T-helper 1 cell treated with Interleukin-12 subunit alpha and Interleukin-12 subunit beta and Interleukin-4 antibody, amounts not matched to agents 30 μg/mL and 1 μg/mL, for 36 hours (primary cell): ENCODE data around the gene HLA-DMB.
A peak's percentile ranks its signal among the peaks of the same experiment; 100 is the strongest.

Experiments
- H3K27ac Mint-ChIP-seq: one replicate; pipeline ENCODE4 v1.8.0; 2021; ENCODE audit warnings: mild to moderate bottlenecking, mixed read lengths
- H3K27me3 Mint-ChIP-seq: one replicate; pipeline ENCODE4 v1.8.0; 2021; ENCODE audit warnings: low read depth, mixed read lengths
- H3K36me3 Mint-ChIP-seq: one replicate; pipeline ENCODE4 v1.8.0; 2021; ENCODE audit warnings: low read depth, mixed read lengths
- H3K4me1 Mint-ChIP-seq: one replicate; pipeline ENCODE4 v1.8.0; 2021; ENCODE audit warnings: low read depth, mixed read lengths
- H3K4me3 Mint-ChIP-seq: one replicate; pipeline ENCODE4 v1.8.0; 2021; ENCODE audit warnings: mild to moderate bottlenecking, moderate library complexity, mixed read lengths
- H3K9me3 Mint-ChIP-seq: one replicate; pipeline ENCODE4 v1.8.0; 2021; ENCODE audit warnings: mixed read lengths

HLA-DMB gene

DNA sequence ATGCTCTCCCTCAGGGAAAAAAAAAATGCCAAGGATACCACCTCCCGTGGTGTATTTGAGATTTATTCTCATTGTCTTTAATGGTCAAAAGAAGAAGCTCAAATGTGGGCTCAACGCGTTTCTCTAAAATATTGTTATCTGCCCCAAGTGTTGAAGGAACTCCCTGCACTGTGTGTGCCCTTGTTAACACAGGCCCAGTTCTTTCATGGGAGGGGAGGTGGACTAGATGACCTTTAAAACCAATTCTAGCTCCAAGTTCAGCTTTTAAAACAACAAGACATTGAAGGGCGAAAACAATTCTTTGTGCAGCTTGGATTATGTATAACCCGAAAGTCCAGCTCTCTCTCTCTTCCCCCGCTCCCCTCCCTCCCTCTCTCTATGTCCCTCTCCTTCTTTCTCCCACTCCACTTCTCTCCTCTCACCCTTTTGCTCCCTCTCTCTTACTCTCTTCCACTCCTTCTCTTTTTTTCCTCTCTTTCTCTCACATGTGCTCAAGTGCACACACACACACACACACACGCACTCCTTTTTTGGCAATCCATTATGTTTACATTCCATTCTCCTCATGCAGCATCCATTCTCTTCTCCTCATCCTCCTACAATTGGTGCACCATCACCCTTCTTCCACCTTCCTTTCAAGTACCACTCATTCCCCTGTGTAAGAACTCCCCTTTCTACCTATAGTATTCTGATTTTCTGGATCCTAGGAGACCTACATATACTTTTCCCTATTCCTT is 8.5 kb downstream of the HLA-DMB start:
- Mint-ChIP-seq H3K27me3 (peaks cover 33% of the 10 kb centered on the region), H3K4me3 (no peak overlapping the region), H3K4me1 (peaks cover 10% of the 10 kb centered on the region), H3K9me3 (no peaks in the 10 kb centered on the region), H3K27ac (no peak overlapping the region), H3K36me3 (no peaks in the 10 kb centered on the region)

- H3K4me1 Mint-ChIP-seq: peaks cover 10% of the 10 kb centered on the region
- H3K27ac Mint-ChIP-seq: no peak overlapping the region
- no peaks in the 10 kb centered on the region for H3K36me3 Mint-ChIP-seq
These were observed 9.6 kb downstream of the HLA-DMB start for GRCh38 chr6:32931211-32931610.

DNA sequence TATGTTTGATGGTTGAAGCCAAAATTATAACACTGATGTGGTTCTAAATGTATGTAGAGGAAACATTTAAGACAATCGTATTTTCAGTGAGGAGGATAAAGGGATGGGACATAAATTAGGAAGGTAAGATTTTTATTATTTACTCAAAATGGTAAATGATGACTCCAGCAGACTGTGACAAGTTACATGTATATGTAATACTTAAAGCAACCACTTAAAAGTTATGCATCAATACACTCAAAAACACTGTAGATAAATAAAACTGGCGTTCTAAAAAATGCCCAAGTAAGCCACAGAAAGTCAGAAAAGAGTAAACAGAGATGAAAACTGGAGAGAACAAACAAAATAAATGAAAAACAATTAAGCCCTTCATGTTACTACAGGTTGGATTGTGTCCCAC is 18.7 kb downstream of the HLA-DMB start:
- Mint-ChIP-seq H3K4me1 (no peaks in the 10 kb centered on the region), H3K9me3 (no peaks in the 10 kb centered on the region), H3K36me3 (no peaks in the 10 kb centered on the region), H3K27ac (no peak overlapping the region), H3K27me3 (peaks cover 49% of the 10 kb centered on the region), H3K4me3 (no peak overlapping the region)

More at GRCh38 chr6:32931211-32931610, 9.6 kb downstream of the HLA-DMB start:
- H3K9me3 Mint-ChIP-seq: no peaks in the 10 kb centered on the region
- peaks cover 35% of the 10 kb centered on the region for H3K27me3 Mint-ChIP-seq
- no peak overlapping the region for H3K4me3 Mint-ChIP-seq

GRCh38 chr6:32920715-32921114 is 20.1 kb downstream of the HLA-DMB start:
- no peaks in the 10 kb centered on the region for H3K4me1 Mint-ChIP-seq
- H3K27me3 Mint-ChIP-seq: peaks cover 55% of the 10 kb centered on the region
- H3K9me3 Mint-ChIP-seq: no peaks in the 10 kb centered on the region
- H3K27ac Mint-ChIP-seq: no peak overlapping the region
- no peak overlapping the region for H3K4me3 Mint-ChIP-seq
- H3K36me3 Mint-ChIP-seq: no peaks in the 10 kb centered on the region

DNA sequence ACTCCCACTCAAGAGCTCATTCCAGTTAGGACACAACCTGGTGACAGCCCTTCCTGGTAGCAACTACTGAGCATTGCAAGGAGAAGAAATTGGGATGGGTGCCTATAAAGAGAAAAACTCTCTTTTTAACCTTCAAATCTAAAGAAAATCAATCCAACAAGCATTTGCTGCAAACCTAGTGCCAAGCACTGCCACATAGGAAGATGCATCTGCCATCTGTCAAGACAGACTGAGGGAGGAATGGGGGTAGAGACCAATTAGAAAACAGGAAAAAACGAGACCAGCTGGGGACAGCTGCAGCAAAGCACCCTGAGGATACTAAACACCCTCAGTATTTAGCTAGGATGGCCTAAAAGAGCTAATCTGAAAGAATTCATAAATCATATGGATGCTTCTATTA is 27.9 kb downstream of the HLA-DMB start:
- Mint-ChIP-seq H3K27ac (no peak overlapping the region), H3K36me3 (no peaks in the 10 kb centered on the region), H3K4me1 (no peaks in the 10 kb centered on the region), H3K9me3 (no peaks in the 10 kb centered on the region), H3K27me3 (peaks cover 51% of the 10 kb centered on the region), H3K4me3 (no peak overlapping the region)

GRCh38 chr6:32908897-32909296 is 31.9 kb downstream of the HLA-DMB start:
- peaks cover 21% of the 10 kb centered on the region for H3K27me3 Mint-ChIP-seq
- no peaks in the 10 kb centered on the region for H3K4me1 Mint-ChIP-seq
- no peak overlapping the region for H3K27ac Mint-ChIP-seq
- H3K4me3 Mint-ChIP-seq: no peak overlapping the region
- no peaks in the 10 kb centered on the region for H3K9me3 Mint-ChIP-seq
- no peaks in the 10 kb centered on the region for H3K36me3 Mint-ChIP-seq

GRCh38 chr6:32906539-32906938 is 34.3 kb downstream of the HLA-DMB start:
- peaks cover 10% of the 10 kb centered on the region for H3K27me3 Mint-ChIP-seq
- H3K4me1 Mint-ChIP-seq: no peaks in the 10 kb centered on the region
- H3K9me3 Mint-ChIP-seq: no peaks in the 10 kb centered on the region
- no peak overlapping the region for H3K4me3 Mint-ChIP-seq
- no peak overlapping the region for H3K27ac Mint-ChIP-seq
- H3K36me3 Mint-ChIP-seq: peaks cover 1% of the 10 kb centered on the region

DNA sequence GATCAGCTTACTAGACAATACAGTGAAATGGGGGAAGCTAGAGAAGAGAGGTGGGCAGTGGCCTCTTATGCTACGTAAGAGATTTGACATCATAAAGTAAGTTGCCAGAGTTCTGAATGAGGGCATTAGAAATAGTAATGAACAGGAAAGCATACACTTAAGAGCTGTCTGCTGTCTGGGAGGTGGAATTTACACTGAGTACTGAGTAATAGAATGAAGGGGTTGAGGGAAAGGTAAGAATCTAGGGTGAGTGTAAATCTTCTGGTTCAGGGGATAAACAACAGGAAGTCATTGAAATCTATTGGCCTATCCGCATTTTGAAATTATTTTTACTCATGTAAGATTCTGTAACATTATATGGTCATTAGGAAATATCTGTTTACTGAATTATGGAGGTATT is 35.8 kb downstream of the HLA-DMB start:
- Mint-ChIP-seq H3K4me1 (no peaks in the 10 kb centered on the region), H3K27ac (no peak overlapping the region), H3K36me3 (peaks cover 4% of the 10 kb centered on the region), H3K4me3 (no peak overlapping the region), H3K9me3 (no peaks in the 10 kb centered on the region), H3K27me3 (peaks cover 3% of the 10 kb centered on the region)

DNA sequence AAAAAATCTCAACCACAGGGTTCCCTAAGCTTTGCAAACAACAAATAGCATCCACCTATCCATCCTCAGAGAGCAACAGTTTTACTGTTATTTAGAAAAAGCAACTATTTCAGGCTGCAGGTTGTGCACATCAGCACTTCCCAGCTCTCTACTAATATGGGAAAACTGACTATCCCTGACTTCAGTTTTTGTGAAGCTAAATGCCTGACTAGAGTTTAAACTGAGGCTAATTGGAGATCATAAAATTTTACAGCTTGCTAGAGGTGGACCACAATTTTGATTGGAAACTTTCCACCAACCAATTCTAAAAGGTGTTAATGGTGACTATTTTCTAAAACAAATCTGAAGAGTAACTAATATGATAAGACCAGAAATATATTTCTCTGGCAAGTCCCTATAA is 36.9 kb downstream of the HLA-DMB start:
- Mint-ChIP-seq H3K4me1 (no peaks in the 10 kb centered on the region), H3K27ac (no peak overlapping the region), H3K9me3 (no peaks in the 10 kb centered on the region), H3K4me3 (no peak overlapping the region), H3K36me3 (peaks cover 4% of the 10 kb centered on the region), H3K27me3 (no peaks in the 10 kb centered on the region)

- no peaks in the 10 kb centered on the region for H3K9me3 Mint-ChIP-seq
- H3K27me3 Mint-ChIP-seq: peaks cover 8% of the 10 kb centered on the region
- peaks cover 8% of the 10 kb centered on the region for H3K36me3 Mint-ChIP-seq
- H3K4me1 Mint-ChIP-seq: peaks cover 31% of the 10 kb centered on the region
- peak overlapping the region; percentile 97 for H3K4me3 Mint-ChIP-seq
- peak overlapping the region; percentile 91 for H3K27ac Mint-ChIP-seq
These were observed 45.9 kb downstream of the HLA-DMB start for GRCh38 chr6:32895006-32895345.

GRCh38 chr6:32894085-32895005 is 46.5 kb downstream of the HLA-DMB start:
- peaks cover 13% of the 10 kb centered on the region for H3K27me3 Mint-ChIP-seq
- peak overlapping the region; percentile 91 for H3K27ac Mint-ChIP-seq
- H3K36me3 Mint-ChIP-seq: peaks cover 8% of the 10 kb centered on the region
- peaks cover 31% of the 10 kb centered on the region for H3K4me1 Mint-ChIP-seq
- no peaks in the 10 kb centered on the region for H3K9me3 Mint-ChIP-seq
- H3K4me3 Mint-ChIP-seq: peak overlapping the region; percentile 97

DNA sequence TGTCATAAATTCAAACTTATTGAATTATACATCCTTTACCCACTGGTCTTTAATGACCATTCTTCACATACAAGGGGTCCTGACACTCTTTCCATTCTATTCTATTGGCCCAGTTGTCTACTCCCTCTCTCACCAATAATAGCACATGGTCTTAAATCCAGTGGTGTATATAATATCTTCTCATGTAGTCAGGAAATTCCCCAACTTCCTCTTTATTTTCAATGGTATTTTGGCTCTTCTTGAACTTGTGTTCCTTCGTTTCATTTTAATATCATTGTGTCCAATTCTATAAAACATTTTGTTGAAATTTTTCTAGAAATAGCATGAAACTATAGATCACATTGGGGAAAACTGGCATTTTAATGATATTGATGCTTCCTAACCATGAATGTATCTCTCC is 50.0 kb downstream of the HLA-DMB start:
- H3K27me3 Mint-ChIP-seq: peaks cover 23% of the 10 kb centered on the region
- no peak overlapping the region for H3K27ac Mint-ChIP-seq
- H3K4me1 Mint-ChIP-seq: peaks cover 11% of the 10 kb centered on the region
- peaks cover 3% of the 10 kb centered on the region for H3K36me3 Mint-ChIP-seq
- no peaks in the 10 kb centered on the region for H3K9me3 Mint-ChIP-seq
- H3K4me3 Mint-ChIP-seq: no peak overlapping the region

GRCh38 chr6:32889533-32889932 is 51.3 kb downstream of the HLA-DMB start:
- no peaks in the 10 kb centered on the region for H3K9me3 Mint-ChIP-seq
- H3K4me3 Mint-ChIP-seq: no peak overlapping the region
- H3K36me3 Mint-ChIP-seq: peaks cover 3% of the 10 kb centered on the region
- H3K4me1 Mint-ChIP-seq: peaks cover 5% of the 10 kb centered on the region
- H3K27me3 Mint-ChIP-seq: peaks cover 23% of the 10 kb centered on the region
- H3K27ac Mint-ChIP-seq: no peak overlapping the region

DNA sequence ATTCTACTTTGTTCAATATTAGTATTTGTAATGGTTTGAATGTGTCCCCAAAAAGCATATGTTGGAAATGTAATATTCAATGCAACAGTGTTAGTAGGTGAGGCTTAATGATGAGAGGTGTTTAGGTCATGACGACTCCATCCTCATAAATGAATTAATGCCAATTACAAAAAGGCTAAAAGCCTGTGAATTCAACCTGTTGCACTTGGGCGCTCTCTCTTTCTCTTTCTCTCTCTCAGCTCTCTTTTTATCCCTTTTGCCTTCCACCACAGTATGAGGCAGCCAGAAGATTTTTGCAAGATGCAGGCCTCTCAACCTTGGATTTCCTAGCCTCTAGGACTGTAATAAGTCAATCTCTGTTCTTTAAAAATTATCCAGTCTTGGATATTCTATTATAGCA is 52.3 kb downstream of the HLA-DMB start:
- peaks cover 23% of the 10 kb centered on the region for H3K27me3 Mint-ChIP-seq

DNA sequence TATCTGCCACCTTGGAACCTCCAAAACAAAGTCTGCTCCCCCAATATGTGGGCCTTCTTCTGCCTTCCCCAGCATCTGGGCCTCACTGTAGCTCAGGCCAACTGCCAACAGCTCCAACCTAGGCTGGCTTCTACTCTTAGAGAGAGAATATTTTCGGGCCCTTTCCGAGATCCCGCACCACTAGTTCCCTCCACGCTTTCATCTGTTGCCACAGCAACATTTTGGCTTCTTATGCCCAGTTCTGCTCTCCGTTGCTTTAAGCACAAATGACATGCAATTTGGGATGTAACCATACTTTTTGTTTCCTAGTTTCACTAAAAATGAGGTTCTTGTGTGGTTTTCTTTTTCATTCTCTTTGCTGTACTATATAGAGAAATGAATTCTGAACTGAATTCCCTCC is 53.2 kb downstream of the HLA-DMB start:
- H3K36me3 Mint-ChIP-seq: peaks cover 1% of the 10 kb centered on the region
- H3K27me3 Mint-ChIP-seq: peaks cover 23% of the 10 kb centered on the region
- H3K4me1 Mint-ChIP-seq: peaks cover 1% of the 10 kb centered on the region
- no peaks in the 10 kb centered on the region for H3K9me3 Mint-ChIP-seq
- H3K4me3 Mint-ChIP-seq: no peak overlapping the region
- H3K27ac Mint-ChIP-seq: no peak overlapping the region

More for the DNA sequence above, 52.3 kb downstream of the HLA-DMB start:
- peaks cover 3% of the 10 kb centered on the region for H3K36me3 Mint-ChIP-seq
- no peak overlapping the region for H3K27ac Mint-ChIP-seq
- no peaks in the 10 kb centered on the region for H3K9me3 Mint-ChIP-seq
- H3K4me1 Mint-ChIP-seq: peaks cover 5% of the 10 kb centered on the region
- H3K4me3 Mint-ChIP-seq: no peak overlapping the region
